C4-2B (cell line): ENCODE measurements around the gene ANK3.

Experiments
- CTCF ChIP-seq: fragments of 450-650 bp; conservative IDR thresholded peaks from 2 replicates; pipeline ENCODE4 v1.5.1; 2017; ENCODE audit warnings: mild to moderate bottlenecking
- ZFX ChIP-seq: fragments of 450-650 bp; IDR thresholded peaks from 2 replicates; pipeline ENCODE4 v1.6.1; 2017

- TF ChIP-seq CTCF: no peak
- no peak for TF ChIP-seq ZFX
Measured at GRCh38 chr10:60139290-60139689, 250.4 kb downstream of the ANK3 start.
